GM19324 (cell line): Measurements from ENCODE around the gene ZIC2.

Source experiments
- ATAC-seq: cut with Tn5 transposase; IDR thresholded peaks from one replicate; pipeline ENCODE4 v1.9.1; 2021; ENCODE audit warnings: mild to moderate bottlenecking, moderate library complexity; ENCODE audit not compliant: unreplicated experiment, low FRiP score

ZIC2 gene

DNA sequence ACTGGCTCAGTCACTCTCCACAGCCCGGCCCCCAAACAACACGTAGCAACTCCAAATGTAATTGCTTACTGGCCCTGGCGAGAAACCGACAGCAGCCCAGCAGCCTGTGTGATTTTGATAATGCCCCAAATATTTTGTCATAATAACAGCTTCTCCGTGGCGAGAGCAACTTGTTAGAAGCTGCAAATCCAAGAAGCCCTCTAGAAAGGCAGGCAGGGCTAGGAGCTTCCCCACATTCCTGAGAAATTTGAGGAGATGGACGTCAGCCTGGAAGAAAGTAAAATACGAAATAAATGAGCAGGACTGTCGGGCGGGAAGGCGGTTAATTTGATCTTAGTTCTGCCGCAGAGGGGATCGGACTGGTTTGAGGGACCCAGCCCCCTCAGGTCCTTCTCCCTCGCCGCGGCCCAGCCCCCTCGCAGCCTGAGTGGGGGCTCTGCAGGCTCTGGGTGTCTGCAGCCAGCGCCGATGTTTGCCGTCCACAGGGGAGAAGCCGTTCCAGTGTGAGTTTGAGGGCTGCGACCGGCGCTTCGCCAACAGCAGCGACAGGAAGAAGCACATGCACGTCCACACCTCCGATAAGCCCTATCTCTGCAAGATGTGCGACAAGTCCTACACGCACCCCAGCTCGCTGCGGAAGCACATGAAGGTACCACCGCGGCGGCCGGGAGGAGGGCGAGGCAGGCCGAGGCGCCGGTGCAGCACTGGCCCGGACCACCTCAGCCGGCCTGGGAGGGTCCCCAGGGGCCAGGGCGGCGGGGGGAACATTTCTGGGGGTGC, 3.1 kb downstream of the ZIC2 start:
- ATAC-seq, result no peak

DNA sequence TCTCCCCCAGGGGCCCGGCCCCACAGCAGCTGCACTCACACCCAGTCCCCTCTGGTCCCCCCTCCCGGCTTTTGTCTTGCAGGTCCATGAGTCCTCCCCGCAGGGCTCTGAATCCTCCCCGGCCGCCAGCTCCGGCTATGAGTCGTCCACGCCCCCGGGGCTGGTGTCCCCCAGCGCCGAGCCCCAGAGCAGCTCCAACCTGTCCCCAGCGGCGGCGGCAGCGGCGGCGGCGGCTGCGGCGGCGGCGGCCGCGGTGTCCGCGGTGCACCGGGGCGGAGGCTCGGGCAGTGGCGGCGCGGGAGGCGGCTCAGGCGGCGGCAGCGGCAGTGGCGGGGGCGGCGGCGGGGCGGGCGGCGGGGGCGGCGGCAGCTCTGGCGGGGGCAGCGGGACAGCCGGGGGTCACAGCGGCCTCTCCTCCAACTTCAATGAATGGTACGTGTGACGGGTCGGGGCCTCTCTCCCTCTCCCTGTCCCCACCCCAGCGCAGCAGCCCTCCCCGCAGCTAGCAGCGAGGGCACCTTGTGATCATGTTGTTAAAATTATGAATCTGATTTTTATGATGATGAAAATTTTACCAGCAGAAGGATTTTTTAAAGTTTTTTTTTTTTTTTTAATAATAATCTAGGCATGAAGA, 3.8 kb downstream of the ZIC2 start:
- no peak for ATAC-seq

DNA sequence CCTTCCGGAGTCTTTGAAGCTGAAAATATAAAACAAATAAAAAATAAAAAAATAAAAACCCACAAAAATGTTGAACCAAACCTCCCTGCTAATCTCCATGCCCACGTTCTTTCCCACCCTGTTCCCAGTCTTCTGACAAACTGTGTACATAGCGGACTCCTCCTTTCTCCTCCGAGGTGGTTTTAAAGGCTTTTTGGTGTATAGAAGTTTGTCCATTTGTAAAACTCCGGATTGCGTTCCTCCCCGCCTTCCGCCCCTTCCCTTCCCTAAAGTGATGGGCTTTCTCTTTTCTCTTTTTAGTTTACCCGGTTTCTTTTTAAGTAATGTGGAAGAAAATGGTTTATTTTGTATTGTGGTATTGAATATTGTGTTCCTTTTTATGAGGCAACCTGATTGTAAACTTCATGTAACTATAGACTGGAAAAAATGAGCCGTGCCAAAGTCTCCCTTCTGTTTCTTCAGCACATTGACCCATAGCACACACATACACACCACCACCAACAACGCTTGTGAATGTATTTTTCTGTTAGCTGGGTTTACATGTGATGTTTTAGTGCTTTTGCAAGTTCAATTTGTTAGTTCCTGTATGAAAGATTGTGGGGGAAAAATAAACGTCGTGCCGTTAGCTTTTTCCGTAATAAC, 4.4 kb downstream of the ZIC2 start:
- ATAC-seq, result no peak

DNA sequence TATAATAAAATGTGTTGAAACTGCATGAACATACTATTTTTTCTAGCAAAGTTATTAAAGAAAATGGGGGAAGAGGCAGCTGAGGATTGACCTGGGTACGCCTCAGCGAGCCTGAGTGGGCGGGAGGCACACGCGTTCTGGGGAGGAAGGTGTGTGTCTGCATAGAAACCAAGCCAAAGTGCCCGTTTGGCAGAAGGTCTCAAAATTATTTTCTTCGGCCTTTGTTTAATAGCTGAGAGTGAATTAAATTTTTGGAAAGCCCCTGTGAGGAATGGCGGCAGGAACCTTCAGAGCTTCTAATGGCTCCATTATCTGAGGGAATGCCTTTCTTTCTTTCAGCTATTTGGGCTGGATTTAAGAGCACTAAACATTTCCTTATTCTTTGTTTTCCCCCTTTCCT, 5.2 kb downstream of the ZIC2 start:
- ATAC-seq, result no peak

DNA sequence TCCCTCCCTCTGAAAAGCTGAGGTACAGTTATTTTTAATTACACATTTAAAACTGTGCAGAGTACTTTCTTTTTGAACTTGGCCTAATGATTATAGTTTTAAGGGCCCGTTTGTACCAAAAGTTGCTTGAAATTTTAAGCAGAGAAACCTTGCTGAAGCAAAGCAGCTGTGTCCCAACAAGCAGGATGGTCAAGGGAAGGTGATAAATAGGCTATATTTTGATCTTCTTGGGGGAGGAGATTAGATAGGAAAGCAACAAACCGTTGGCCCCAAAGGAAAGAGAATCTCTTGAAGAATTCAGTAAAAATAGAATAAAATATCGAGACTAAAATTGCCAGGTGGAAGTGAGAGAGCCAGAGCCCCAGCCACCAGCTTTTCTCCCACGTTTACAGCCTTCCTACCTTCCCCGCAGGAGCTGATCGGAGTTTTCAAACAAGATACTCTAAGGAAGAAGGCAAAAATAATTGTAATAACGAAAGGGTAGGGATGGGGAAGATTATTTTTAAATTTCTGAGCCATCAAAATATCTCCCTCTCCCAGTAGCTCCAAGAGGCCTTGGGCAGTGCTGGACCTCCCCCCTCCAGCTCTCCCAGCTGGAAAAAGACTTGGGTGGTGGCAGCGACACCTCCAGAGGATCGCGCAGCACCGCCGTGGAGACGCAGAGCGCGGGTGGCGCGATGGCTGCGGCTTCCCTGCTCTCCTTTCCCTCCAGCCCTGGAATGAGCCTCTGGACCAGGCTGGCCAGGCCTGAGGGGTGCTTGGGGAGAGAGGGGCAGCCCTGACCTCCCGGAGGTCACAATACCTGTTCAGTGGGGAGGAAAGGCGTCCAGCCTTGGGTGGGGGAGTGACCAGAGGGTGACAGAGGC, 5.8 kb downstream of the ZIC2 start:
- no peak for ATAC-seq

DNA sequence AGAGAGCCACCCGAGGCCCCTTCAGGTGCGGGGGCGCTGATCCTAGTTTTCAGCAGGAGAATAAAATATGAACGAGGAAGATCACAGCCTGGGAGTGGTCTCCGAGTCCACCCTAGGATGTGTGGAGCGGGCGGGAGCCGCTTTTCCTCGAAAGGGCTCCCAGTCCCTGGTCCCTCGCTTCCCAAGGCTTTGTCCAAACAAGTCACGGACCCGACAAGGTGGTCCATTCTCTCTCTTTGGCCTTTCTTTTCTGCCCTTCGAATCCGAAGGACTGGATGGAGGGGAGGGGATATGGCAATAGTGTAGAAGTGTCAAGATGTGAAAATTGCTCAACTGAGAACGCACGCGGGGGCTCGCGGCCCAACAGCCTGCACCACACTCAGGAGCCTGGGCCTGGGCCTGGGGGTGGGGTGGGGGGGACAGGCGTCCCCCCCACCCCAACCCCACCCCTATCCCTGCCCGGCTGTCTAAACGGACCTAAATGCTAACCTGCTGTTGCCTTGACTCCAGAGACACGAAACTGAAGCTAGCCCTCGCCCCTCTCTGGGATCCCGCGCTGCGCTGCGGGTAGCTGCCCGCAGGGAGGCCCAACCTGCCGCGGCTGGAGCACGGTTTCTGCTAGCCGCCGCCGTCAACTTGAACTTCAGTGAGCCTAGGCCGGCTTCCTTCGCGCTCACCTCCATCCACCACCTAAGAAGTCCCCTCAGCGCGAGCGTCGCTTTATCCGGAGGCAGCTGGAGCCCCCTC, 7.1 kb downstream of the ZIC2 start:
- no peak for ATAC-seq

DNA sequence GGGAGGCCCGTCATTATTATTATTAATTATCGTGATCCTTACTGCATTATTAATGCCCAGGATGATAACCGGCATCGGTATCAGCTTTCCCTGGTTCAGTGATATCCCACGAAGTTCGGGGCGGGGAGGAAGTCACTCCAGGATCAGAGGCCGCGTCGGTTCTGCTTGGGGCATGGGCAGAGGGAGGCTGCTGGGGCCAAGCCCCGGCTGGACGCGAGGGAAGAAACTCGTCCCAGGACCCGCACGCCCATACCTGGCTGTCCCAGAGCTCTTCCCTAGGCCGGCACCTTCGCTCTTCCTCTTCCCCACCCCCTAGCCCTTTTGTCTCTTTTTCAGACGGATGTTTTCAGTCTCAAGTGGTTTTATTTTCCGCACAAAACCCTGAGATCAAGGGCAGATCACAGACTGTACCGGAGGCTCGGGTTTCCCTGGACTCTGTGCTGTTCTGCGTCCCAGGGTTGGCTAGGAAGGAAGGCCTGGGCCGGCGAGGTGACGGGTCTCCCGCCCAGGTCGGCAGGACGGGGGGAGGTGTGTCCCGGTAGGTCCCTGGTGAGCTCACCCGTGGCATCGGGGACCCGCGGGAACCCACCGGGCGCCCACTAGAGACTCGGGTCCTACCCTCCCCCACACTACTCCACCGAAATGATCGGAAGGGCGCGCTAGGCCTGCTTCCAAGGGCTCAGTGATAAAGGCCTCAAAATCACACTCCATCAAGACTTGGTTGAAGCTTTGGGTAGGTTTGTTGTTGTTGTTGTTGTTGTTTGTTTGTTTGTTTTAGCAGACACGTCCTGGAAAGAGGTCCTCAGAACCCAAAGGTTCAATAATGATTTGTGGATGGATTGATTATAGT, 7.9 kb downstream of the ZIC2 start:
- no peak for ATAC-seq

DNA sequence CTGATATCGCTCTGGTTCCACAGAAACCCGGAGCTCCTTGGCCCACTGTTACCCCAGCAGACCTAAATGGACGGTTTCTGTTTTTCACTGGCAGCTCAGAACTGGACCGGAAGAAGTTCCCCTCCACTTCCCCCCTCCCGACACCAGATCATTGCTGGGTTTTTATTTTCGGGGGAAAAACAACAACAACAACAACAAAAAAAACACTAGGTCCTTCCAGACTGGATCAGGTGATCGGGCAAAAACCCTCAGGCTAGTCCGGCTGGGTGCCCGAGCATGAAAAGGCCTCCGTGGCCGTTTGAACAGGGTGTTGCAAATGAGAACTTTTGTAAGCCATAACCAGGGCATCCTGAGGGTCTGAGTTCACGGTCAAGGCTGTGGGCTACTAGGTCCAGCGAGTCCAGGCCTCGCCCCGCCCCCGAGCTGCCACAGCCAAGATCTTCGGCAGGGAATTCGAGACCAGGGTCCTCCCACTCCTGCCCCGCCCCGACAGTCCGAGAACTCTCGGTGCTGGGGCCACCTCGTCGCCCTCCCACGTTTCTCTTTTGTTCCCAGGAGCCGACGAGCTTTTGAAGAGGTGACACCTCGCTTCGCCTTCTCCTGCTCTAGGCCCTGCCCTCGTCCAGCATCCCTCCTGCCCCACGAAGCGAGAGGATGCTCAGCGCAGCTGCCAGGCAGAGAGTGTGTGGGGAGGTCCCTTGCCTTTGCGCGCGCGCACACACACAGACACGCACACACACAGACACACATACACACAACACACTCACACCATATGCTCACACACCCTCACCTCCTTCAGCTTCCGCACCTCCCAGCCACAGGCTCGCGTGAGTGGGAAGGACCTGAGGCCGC, 8.8 kb downstream of the ZIC2 start:
- no peak for ATAC-seq

DNA sequence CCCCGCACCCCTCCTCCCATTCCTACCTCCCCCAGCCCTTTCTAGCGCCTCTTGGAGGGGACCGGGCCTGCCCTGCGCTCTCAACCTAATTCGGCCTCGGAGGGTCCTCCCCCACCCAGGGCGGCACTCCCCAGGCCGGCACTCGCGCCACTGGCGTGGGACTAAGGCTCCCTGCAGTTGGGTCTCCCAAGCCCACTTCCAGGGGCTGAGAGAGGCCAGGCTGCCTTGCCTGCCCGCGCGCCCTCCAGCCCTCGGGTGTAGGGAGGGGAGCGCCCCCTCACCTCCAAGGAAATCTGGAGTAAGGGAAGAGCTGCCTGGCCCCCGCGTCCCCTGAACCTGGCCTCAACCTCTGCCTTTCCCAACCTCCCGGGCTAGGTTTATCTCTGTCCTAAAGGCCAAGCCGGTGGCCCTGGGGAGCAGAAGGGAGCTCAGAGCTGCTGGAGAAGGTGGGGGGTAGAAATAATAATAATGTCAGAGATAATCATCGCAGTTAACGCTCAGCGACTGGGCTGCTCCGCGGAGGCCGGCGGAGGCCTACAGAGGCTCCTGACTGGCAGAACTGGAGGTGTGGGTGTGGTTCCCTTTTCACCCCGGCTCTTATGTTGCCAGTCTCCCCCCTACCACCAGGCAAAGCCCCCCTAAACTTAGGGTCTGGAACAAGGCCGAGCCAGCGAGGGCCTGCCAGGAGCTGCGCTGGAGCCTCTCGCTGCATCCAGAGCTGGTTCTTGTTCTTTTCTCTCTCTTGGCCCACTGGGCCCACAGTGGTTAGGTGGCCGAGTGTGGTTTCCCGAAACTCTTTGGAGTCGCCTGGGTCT, 9.6 kb downstream of the ZIC2 start:
- no peak for ATAC-seq

DNA sequence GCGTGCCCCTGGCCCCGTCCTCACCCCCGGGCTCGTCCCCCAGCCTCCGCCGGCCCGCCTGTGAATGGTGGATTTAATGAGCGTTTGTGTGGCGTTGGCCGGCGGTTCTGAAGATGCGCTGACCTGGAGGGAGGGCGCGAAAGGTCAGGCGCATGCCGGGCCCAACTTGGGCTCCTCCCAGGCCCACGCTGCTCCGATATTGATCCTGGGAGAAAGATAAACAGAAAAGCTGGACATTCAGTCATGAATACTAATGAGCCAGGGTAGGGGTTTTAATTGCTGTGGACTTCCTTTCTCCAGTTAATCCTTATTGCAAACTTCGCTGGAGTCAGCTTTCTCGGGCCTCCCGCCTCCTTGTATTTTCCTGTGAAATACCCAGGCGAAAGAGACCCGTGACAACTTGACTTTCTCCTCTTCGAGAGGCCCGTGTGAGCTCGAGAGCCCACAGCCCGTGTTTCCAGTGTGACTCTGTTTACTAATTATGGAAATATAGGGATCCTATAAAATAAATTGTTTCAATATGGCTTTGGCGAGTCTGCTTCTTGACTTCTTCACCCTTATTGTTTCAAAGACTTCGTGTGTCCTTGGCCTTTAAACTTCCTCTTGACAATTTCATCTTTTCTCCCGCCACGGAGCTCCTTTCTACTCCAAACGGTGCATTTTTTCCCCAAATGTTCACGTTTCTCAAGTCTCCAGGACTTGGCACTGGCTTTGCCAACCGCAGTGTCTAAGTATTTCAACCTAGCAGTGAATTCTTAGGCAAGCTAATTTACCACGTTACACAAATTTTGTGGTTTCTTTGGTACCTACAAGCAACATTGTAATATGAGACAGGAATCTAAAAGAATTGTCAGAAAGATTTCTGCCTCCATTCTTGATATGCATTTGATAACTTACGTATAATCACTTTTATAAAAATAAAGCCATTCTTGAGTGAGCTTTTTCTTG, 10.5 kb downstream of the ZIC2 start:
- ATAC-seq, result no peak

DNA sequence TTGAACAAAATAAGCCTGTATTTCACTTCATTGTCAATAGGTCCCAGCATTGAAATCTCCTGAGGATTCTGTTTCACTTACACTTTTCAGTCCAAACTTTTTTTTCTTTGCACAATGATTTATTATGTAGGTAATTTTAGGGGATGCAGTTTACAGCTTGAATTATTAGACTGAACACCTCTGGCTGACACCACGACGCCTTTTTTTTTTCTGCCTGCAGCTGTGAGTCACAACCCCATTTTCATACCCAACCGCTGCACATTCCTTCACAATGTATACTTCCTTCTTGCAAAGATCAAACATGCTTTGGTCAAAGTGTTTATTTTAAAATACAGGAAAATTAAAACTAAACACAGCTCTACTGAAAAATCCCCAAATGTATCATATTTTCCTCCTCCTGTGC, 11.4 kb downstream of the ZIC2 start:
- ATAC-seq, result no peak

DNA sequence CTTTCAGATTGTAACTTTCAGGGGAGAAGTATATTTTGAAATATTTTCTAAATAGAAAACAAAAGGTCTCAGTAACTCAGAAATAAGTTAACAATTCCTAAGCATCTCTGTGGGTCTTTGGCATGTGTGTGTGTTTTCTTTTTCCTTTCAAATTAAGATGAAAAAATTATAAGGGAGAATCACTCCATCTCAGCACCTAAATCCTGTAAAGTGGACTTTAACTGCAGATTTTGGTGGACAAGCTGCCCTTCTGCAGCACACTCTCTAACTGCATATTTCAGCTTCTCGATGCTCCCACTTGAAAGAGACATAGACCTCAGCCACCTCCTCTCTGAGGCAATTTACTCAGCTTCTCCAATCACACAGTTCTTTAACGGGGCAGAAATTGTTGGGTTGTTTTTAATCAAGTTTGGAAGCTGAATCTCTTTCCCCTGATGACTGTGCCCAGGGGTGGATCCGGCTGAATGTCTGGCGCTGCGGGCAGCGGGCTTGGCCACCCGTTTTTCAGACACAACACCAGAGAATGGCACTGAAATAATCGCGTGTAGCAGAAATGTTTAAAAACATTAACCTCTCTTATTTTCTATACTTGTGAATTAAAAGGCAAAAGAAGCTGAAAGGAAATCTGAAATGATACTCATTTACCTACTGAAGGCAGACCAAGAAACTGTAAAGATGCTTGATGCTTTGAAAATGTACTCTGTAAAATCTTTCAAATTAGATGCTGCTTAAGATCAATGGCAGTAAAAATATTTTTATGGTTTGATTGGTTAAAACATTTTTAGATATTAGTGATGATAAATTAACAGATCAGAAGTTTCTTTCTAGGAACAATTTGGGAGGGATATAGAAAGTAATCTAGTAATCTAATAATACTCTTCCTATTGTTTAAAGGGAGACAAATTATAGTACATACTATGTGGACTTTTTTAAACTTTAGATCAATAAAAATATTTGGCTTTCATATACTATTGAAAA, 12.4 kb downstream of the ZIC2 start:
- ATAC-seq, result no peak

DNA sequence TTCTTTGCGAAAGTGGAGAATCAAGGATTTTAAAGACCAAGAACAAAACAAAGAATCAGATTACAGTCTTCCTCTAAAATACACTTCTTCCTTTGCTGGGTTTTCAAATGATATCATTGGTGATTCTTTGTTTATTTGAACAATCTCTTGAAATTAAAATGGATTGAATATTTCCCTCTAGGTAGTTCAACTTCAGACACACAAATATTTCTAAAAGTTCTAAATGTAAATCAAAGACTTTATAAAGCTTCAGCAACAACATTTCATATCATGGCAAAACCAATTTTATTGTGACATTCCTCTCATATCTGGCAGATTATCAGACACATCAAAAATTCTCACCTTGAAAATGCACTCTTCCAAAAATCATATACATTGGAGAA, 13.0 kb downstream of the ZIC2 start:
- no peak for ATAC-seq

DNA sequence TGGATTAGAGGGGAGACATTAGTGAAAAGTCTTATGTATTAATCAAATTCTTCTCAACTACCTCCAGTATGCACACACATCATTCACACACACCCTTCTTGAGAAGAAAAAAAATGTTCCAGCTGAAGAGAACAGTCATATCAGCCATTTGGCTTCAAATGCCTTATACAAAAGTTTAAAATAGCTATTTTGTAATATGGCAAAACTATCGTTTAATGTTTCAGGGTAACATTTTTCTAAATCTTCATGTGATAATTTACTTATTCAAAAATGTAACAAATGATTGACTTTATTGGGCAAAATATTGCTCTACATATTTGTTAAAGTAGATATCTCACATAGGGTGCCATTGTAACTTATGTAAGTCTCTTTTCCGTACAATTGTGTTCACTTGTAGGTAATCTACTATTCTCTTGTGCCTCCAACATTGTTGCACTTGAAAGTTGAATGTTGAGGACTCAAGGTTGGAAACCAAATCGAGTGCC, 13.6 kb downstream of the ZIC2 start:
- ATAC-seq, result no peak
